PC-9 (cell line): Measurements from ENCODE around the gene PLCD4.

ENCODE experiments used
- EZH2 ChIP-seq: fragments of 200-600 bp; sonication (generic); IDR thresholded peaks from 2 replicates; pipeline ENCODE4 v1.8.0; 2017; ENCODE audit warnings: antibody characterized with exemption, low read depth
- TF ChIP-seq, protein P1 (sequence below): fragments of 200-600 bp; sonication (generic); conservative IDR thresholded peaks from 2 replicates; pipeline ENCODE4 v1.6.1; 2017; ENCODE audit warnings: mixed run types, antibody characterized with exemption, mild to moderate bottlenecking, moderate library complexity

DNA sequence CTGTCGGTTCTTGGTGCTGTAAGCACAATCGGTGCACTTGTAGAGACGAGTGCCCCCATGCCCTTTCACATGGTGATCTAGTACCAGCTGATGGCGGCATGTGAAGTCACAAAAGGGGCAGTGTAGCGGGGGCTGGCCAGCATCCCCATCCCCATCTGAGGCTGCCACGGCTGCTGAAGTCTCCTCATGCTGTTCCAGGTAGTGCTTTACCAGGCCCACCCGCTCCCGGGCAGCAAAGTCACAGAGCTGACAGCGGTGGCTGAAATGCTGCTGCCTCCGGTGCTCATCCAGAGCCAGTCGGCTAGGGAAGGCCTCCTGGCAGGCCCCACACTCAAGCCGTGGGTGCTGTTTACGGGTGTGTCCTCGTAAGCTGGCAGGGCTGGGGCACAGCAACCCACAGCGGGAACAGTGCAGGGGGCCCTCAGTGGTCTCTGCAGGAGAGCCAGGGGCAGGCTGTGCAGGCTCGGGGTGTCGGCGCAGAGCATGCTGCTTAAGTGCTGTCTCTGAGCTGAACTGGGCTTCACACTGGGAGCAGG is 34.5 kb downstream of the PLCD4 start:
- TF ChIP-seq, protein P1, sequence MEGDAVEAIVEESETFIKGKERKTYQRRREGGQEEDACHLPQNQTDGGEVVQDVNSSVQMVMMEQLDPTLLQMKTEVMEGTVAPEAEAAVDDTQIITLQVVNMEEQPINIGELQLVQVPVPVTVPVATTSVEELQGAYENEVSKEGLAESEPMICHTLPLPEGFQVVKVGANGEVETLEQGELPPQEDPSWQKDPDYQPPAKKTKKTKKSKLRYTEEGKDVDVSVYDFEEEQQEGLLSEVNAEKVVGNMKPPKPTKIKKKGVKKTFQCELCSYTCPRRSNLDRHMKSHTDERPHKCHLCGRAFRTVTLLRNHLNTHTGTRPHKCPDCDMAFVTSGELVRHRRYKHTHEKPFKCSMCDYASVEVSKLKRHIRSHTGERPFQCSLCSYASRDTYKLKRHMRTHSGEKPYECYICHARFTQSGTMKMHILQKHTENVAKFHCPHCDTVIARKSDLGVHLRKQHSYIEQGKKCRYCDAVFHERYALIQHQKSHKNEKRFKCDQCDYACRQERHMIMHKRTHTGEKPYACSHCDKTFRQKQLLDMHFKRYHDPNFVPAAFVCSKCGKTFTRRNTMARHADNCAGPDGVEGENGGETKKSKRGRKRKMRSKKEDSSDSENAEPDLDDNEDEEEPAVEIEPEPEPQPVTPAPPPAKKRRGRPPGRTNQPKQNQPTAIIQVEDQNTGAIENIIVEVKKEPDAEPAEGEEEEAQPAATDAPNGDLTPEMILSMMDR = no peak
- no peak for TF ChIP-seq EZH2
